Effector memory CD8-positive, alpha-beta T cell (primary cell): ENCODE measurements around the gene TCOF1.

Source experiments
- ATAC-seq: fragments of 150-1000 bp; cut with Tn5 transposase; replicated peaks from 2 replicates; pipeline ENCODE4 v1.10.0; 2021; ENCODE audit warnings: mild to moderate bottlenecking, moderate library complexity
- DNase-seq, 3 experiments: peaks; one replicate each; pipeline ENCODE4 v3.0.0; 2021
- H3K27ac Mint-ChIP-seq, 2 donors: one replicate each; pipeline ENCODE4 v1.8.0; 2022; ENCODE audit warnings: mild to moderate bottlenecking in 2 of 2, mixed read lengths in 2 of 2, moderate library complexity in 2 of 2
- H3K27me3 Mint-ChIP-seq, 2 donors: one replicate each; pipeline ENCODE4 v1.8.0; 2022; ENCODE audit warnings: mixed read lengths in 2 of 2
- H3K36me3 Mint-ChIP-seq: one replicate; pipeline ENCODE4 v1.8.0; 2022; ENCODE audit warnings: mild to moderate bottlenecking, moderate library complexity, mixed read lengths; ENCODE audit not compliant: insufficient read depth
- H3K4me1 Mint-ChIP-seq, 2 donors: one replicate each; pipeline ENCODE4 v1.8.0; 2022; ENCODE audit warnings: low read depth in 2 of 2, mixed read lengths in 2 of 2
- H3K4me3 Mint-ChIP-seq, 2 donors: one replicate each; pipeline ENCODE4 v1.8.0; 2022; ENCODE audit warnings: mild to moderate bottlenecking in 2 of 2, mixed read lengths in 2 of 2, moderate library complexity in 2 of 2
- H3K9me3 Mint-ChIP-seq, 2 donors: one replicate each; pipeline ENCODE4 v1.8.0; 2022; ENCODE audit warnings: mixed read lengths in 2 of 2

TCOF1 gene

GRCh38 chr5:150329038-150329437 is 28.5 kb upstream of the TCOF1 start:
- H3K27ac Mint-ChIP-seq: no peak overlapping the region
- no peaks in the 10 kb centered on the region for H3K9me3 Mint-ChIP-seq
- H3K27me3 Mint-ChIP-seq: peaks cover 0 to 27% of the 10 kb centered on the region in 2 donors
- H3K36me3 Mint-ChIP-seq: no peaks in the 10 kb centered on the region
- ATAC-seq (no peak), DNase-seq (no peak)
- H3K4me3 Mint-ChIP-seq: no peak overlapping the region
- no peaks in the 10 kb centered on the region for H3K4me1 Mint-ChIP-seq

- ATAC-seq (no peak), DNase-seq (no peak)
- H3K36me3 Mint-ChIP-seq: no peaks in the 10 kb centered on the region
- no peaks in the 10 kb centered on the region for H3K4me1 Mint-ChIP-seq
- H3K4me3 Mint-ChIP-seq: no peak overlapping the region
- peaks cover 0 to 20% of the 10 kb centered on the region in 2 donors for H3K27me3 Mint-ChIP-seq
- no peak overlapping the region for H3K27ac Mint-ChIP-seq
- no peaks in the 10 kb centered on the region for H3K9me3 Mint-ChIP-seq
Measured at GRCh38 chr5:150329881-150330876, 27.3 kb upstream of the TCOF1 start.

GRCh38 chr5:150333400-150333799 is 24.1 kb upstream of the TCOF1 start:
- no peak overlapping the region for H3K4me3 Mint-ChIP-seq
- no peak for ATAC-seq
- DNase-seq: no peak
- H3K27ac Mint-ChIP-seq: no peak overlapping the region
- no peaks in the 10 kb centered on the region for H3K4me1 Mint-ChIP-seq
- peaks cover 0 to 9% of the 10 kb centered on the region in 2 donors for H3K27me3 Mint-ChIP-seq
- no peaks in the 10 kb centered on the region for H3K36me3 Mint-ChIP-seq
- no peaks in the 10 kb centered on the region for H3K9me3 Mint-ChIP-seq

- no peak for ATAC-seq
- no peak for DNase-seq
- H3K4me1 Mint-ChIP-seq: no peaks in the 10 kb centered on the region
- no peak overlapping the region for H3K4me3 Mint-ChIP-seq
- no peaks in the 10 kb centered on the region for H3K9me3 Mint-ChIP-seq
- H3K27me3 Mint-ChIP-seq: no peaks in the 10 kb centered on the region
- no peak overlapping the region for H3K27ac Mint-ChIP-seq
- H3K36me3 Mint-ChIP-seq: no peaks in the 10 kb centered on the region
Measured at GRCh38 chr5:150335778-150336177, 21.7 kb upstream of the TCOF1 start.

- Mint-ChIP-seq H3K9me3 (no peaks in the 10 kb centered on the region), H3K36me3 (no peaks in the 10 kb centered on the region), H3K4me1 (peaks cover 6 to 9% of the 10 kb centered on the region in 2 donors), H3K27ac (no peak overlapping the region), H3K4me3 (no peak overlapping the region), H3K27me3 (no peaks in the 10 kb centered on the region)
- ATAC-seq: no peak
- DNase-seq: no peak
Measured at GRCh38 chr5:150338546-150338945, 19.0 kb upstream of the TCOF1 start.

- no peak overlapping the region for H3K27ac Mint-ChIP-seq
- H3K4me3 Mint-ChIP-seq: no peak overlapping the region
- H3K9me3 Mint-ChIP-seq: no peaks in the 10 kb centered on the region
- no peak for DNase-seq
- H3K4me1 Mint-ChIP-seq: peaks cover 6 to 9% of the 10 kb centered on the region in 2 donors
- no peak for ATAC-seq
- H3K36me3 Mint-ChIP-seq: no peaks in the 10 kb centered on the region
- no peaks in the 10 kb centered on the region for H3K27me3 Mint-ChIP-seq
Measured at GRCh38 chr5:150339165-150339564, 18.3 kb upstream of the TCOF1 start.

GRCh38 chr5:150339841-150340240 is 17.7 kb upstream of the TCOF1 start:
- H3K27me3 Mint-ChIP-seq: no peaks in the 10 kb centered on the region
- no peak for ATAC-seq
- H3K4me1 Mint-ChIP-seq: peaks cover 6 to 9% of the 10 kb centered on the region in 2 donors
- H3K4me3 Mint-ChIP-seq: no peak overlapping the region
- no peaks in the 10 kb centered on the region for H3K36me3 Mint-ChIP-seq
- no peaks in the 10 kb centered on the region for H3K9me3 Mint-ChIP-seq
- H3K27ac Mint-ChIP-seq: peak overlapping the region in 1 of 2 donors; percentile 16
- DNase-seq: no peak

- Mint-ChIP-seq H3K4me3 (no peak overlapping the region), H3K27ac (no peak overlapping the region), H3K4me1 (peaks cover 6 to 9% of the 10 kb centered on the region in 2 donors), H3K27me3 (no peaks in the 10 kb centered on the region), H3K9me3 (no peaks in the 10 kb centered on the region), H3K36me3 (no peaks in the 10 kb centered on the region)
- ATAC-seq (no peak), DNase-seq (no peak)
Measured at GRCh38 chr5:150340614-150341255, 16.8 kb upstream of the TCOF1 start.

- ATAC-seq (no peak), DNase-seq (no peak)
- no peaks in the 10 kb centered on the region for H3K36me3 Mint-ChIP-seq
- no peaks in the 10 kb centered on the region for H3K9me3 Mint-ChIP-seq
- no peak overlapping the region for H3K27ac Mint-ChIP-seq
- peaks cover 6 to 9% of the 10 kb centered on the region in 2 donors for H3K4me1 Mint-ChIP-seq
- no peak overlapping the region for H3K4me3 Mint-ChIP-seq
- no peaks in the 10 kb centered on the region for H3K27me3 Mint-ChIP-seq
Measured at GRCh38 chr5:150341331-150341730, 16.2 kb upstream of the TCOF1 start.

- Mint-ChIP-seq H3K9me3 (no peaks in the 10 kb centered on the region), H3K27ac (peak overlapping the region in 1 of 2 donors; percentile 39), H3K4me3 (peak overlapping the region in 1 of 2 donors; percentile 33), H3K27me3 (peaks cover 0 to 3% of the 10 kb centered on the region in 2 donors), H3K36me3 (no peaks in the 10 kb centered on the region), H3K4me1 (peaks cover 6 to 9% of the 10 kb centered on the region in 2 donors)
- ATAC-seq (no peak), DNase-seq (no peak)
Measured at GRCh38 chr5:150341989-150342388, 15.5 kb upstream of the TCOF1 start.

GRCh38 chr5:150342583-150342982 is 14.9 kb upstream of the TCOF1 start:
- DNase-seq: no peak
- Mint-ChIP-seq H3K4me1 (peaks cover 6 to 9% of the 10 kb centered on the region in 2 donors), H3K27me3 (peaks cover 0 to 8% of the 10 kb centered on the region in 2 donors), H3K4me3 (peak overlapping the region in 1 of 2 donors; percentile 33), H3K27ac (peak overlapping the region in 1 of 2 donors; percentile 39), H3K9me3 (no peaks in the 10 kb centered on the region), H3K36me3 (no peaks in the 10 kb centered on the region)
- ATAC-seq: peak; percentile 61

GRCh38 chr5:150343994-150344631 is 13.4 kb upstream of the TCOF1 start:
- Mint-ChIP-seq H3K27ac (peak overlapping the region in 1 of 2 donors; percentile 70), H3K36me3 (no peaks in the 10 kb centered on the region), H3K4me3 (no peak overlapping the region), H3K9me3 (no peaks in the 10 kb centered on the region), H3K4me1 (peaks cover 6 to 9% of the 10 kb centered on the region in 2 donors), H3K27me3 (peaks cover 0 to 8% of the 10 kb centered on the region in 2 donors)
- ATAC-seq: no peak
- DNase-seq: no peak

- peaks cover 0 to 8% of the 10 kb centered on the region in 2 donors for H3K27me3 Mint-ChIP-seq
- H3K36me3 Mint-ChIP-seq: no peaks in the 10 kb centered on the region
- H3K4me3 Mint-ChIP-seq: no peak overlapping the region
- DNase-seq (no peak), ATAC-seq (no peak)
- H3K9me3 Mint-ChIP-seq: no peaks in the 10 kb centered on the region
- H3K27ac Mint-ChIP-seq: no peak overlapping the region
- H3K4me1 Mint-ChIP-seq: peaks cover 10 to 12% of the 10 kb centered on the region in 2 donors
Measured at GRCh38 chr5:150345716-150346115, 11.8 kb upstream of the TCOF1 start.
